WERI-Rb-1 (cell line): Measurements from ENCODE around the gene KRTAP16-1.
"Not testable (repeated sequence)": the region's sequence is repeated elsewhere in the genome, so short reads cannot be mapped to it uniquely, and the experiment has no call there.

Experiments used
- DNase-seq: peaks from one replicate; pipeline ENCODE4 v3.0.0-alpha.2; 2020
- H3K27ac ChIP-seq: fragments of 250-450 bp; sonication (Bioruptor Pico); 2 replicates; pipeline ENCODE4 v1.5.1; 2020; ENCODE audit warnings: mild to moderate bottlenecking, moderate library complexity
- H3K27me3 ChIP-seq: fragments of 250-450 bp; sonication (Bioruptor Pico); 2 replicates; pipeline ENCODE4 v1.5.1; 2021; ENCODE audit warnings: mild to moderate bottlenecking, low read depth, moderate library complexity; ENCODE audit not compliant: insufficient read depth, severe bottlenecking
- H3K36me3 ChIP-seq: fragments of 250-450 bp; sonication (Bioruptor Pico); 2 replicates; pipeline ENCODE4 v1.5.1; 2020; ENCODE audit warnings: mild to moderate bottlenecking, moderate library complexity
- H3K4me3 ChIP-seq: 2 replicates; pipeline ENCODE4 v1.5.1; 2011; ENCODE audit warnings: low read depth, mild to moderate bottlenecking, control low read depth, low read length
- H3K9me3 ChIP-seq: fragments of 250-450 bp; sonication (Bioruptor Pico); 2 replicates; pipeline ENCODE4 v1.5.1; 2021; ENCODE audit warnings: mild to moderate bottlenecking, moderate library complexity; ENCODE audit not compliant: severe bottlenecking
- TF ChIP-seq, protein P1 (sequence below): IDR thresholded peaks from 2 replicates; pipeline ENCODE4 v1.5.1; 2011; ENCODE audit warnings: low read depth, mild to moderate bottlenecking, control low read depth, inconsistent platforms, low read length

The KRTAP16-1 gene

GRCh38 chr17:41308918-41309359 lies at the start of gene KRTAP16-1:
Gene KRTAP16-1 (minus strand): TSS chr17:41309309. CDS start chr17:41309253, 56 bp downstream.
- H3K4me3 ChIP-seq, result no peak within 1 kb of the TSS
- no peak within 1 kb of the TSS for H3K27ac ChIP-seq

GRCh38 chr17:41354536-41354935 lies 45.4 kb upstream of the KRTAP16-1 start:
- Histone ChIP-seq H3K36me3 (no peaks in the 10 kb centered on the region), H3K27ac (no peak overlapping the region), H3K27me3 (peaks cover 77% of the 10 kb centered on the region), H3K4me3 (no peak overlapping the region), H3K9me3 (peaks cover 4% of the 10 kb centered on the region)
- DNase-seq, result no peak
- TF ChIP-seq, protein P1, sequence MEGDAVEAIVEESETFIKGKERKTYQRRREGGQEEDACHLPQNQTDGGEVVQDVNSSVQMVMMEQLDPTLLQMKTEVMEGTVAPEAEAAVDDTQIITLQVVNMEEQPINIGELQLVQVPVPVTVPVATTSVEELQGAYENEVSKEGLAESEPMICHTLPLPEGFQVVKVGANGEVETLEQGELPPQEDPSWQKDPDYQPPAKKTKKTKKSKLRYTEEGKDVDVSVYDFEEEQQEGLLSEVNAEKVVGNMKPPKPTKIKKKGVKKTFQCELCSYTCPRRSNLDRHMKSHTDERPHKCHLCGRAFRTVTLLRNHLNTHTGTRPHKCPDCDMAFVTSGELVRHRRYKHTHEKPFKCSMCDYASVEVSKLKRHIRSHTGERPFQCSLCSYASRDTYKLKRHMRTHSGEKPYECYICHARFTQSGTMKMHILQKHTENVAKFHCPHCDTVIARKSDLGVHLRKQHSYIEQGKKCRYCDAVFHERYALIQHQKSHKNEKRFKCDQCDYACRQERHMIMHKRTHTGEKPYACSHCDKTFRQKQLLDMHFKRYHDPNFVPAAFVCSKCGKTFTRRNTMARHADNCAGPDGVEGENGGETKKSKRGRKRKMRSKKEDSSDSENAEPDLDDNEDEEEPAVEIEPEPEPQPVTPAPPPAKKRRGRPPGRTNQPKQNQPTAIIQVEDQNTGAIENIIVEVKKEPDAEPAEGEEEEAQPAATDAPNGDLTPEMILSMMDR, result no peak

More at GRCh38 chr17:41308918-41309359, at the start of gene KRTAP16-1:
- no peak for DNase-seq
- H3K36me3 ChIP-seq, result no peaks in the 10 kb centered on the region
- TF ChIP-seq, protein P1, result no peak
- H3K27me3 ChIP-seq, result peaks cover 96% of the 10 kb centered on the region
- no peaks in the 10 kb centered on the region for H3K9me3 ChIP-seq

DNA sequence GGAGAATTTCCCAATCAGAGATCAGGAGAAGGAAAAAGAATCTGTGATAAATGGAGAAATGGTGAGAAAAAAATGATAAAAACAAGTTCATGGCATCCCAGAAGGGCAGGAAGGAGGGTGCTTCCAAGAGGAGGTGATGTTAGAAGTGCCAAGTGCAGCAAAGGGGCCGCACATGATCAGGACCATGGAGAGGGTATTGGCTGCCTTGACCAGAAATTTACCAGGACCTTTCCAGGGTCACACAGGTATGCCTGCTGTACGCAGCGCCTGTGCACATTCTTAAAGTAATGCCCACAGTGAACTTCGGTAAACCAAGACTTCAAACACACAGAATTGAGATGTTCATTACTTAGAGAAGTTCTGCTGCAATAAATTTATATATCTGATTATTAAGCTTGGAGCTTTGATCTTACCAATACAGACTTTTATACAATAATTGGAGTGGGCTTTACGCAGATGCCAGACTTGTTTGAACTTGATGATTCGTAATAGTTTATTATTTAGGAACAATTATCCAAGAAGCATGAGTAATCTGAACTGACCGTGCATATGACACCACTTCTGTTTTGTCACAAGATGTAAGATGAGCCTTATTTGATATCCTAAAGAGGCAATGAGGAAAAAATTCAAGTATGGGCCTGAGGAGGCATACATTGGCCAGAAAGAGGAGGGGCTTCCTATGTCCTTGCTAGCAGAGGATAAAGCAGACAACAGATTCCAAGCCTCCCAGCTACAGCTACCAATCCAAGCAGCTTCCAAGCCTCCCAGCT lies 43.7 kb upstream of the KRTAP16-1 start:
- Histone ChIP-seq H3K36me3 (no peaks in the 10 kb centered on the region), H3K27ac (no peak overlapping the region), H3K27me3 (peaks cover 84% of the 10 kb centered on the region), H3K9me3 (peaks cover 4% of the 10 kb centered on the region), H3K4me3 (no peak overlapping the region)
- DNase-seq, result no peak
- TF ChIP-seq, protein P1, result no peak

DNA sequence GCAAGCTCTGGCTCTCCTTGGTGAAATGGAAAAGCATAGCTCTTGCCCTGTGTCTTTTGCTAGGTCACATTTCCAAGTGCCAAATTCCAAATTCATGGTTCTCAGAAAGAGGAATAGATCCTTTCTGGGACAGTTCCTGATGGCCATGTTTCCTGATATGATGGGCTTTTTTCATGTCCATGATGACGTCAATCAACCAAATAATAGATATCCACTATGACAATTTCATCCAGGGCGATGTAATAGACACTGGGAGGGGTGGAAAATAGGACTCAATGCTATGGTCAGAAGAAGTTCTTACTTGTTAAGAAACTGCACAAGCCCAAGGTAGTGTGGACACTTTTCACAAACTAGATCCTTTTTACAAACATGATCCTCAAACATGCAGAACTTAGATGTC lies 42.1 kb upstream of the KRTAP16-1 start:
- Histone ChIP-seq H3K9me3 (peaks cover 8% of the 10 kb centered on the region), H3K27ac (no peak overlapping the region), H3K27me3 (peaks cover 93% of the 10 kb centered on the region), H3K4me3 (no peak overlapping the region), H3K36me3 (no peaks in the 10 kb centered on the region)
- TF ChIP-seq, protein P1, result no peak
- no peak for DNase-seq

- peaks cover 93% of the 10 kb centered on the region for H3K27me3 ChIP-seq
- H3K9me3 ChIP-seq, H3K36me3 ChIP-seq, H3K4me3 ChIP-seq, H3K27ac ChIP-seq, DNase-seq: not testable (repeated sequence)
Observed at GRCh38 chr17:41350381-41350878, 41.3 kb upstream of the KRTAP16-1 start, which contains the start of gene KRT33A. Gene KRT33A (minus strand): TSS chr17:41350828. CDS start chr17:41350767, 61 bp downstream.

DNA sequence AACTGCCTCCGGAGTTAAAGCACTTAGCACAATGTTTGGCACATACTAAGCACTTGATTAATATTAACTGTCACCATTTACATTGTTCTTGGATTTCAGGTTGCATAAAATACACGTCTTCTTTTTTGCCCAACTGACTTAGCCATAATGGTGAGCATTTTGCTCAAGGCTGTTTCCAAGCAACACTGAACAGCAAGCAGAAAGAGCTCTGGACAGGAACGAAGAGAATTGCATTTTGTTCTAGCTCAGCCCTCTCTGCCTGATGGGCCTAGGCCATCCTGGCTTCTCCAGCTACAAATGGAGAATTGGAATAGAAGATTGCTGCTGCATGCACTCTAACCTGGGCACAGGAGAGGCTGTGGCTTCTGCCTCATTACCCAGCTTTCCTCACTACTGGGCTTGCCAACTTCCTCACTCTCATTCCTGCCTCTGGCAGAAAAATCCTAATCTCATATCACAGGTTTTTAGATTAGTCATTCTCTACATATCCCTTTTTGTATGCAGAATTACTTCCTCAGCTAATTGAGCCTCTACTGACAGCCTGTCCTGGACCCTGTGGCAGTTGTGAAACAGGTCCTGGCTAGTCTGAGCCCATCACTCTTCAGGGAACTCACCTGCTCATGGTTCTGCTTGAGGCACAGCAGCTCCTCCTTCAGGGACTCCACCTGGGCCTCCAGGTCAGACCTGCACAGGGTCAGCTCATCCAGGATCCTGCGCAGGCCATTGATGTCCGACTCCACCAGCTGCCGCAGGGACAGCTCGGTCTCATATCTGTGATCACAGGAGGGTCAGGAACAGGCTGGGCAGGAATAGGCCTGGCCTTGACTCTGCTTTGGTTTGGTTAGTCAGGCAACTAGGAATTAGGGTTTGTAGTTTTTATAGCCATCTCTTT lies 39.0 kb upstream of the KRTAP16-1 start:
- DNase-seq, result no peak
- no peak overlapping the region for H3K4me3 ChIP-seq
- peaks cover 6% of the 10 kb centered on the region for H3K9me3 ChIP-seq
- peaks cover 95% of the 10 kb centered on the region for H3K27me3 ChIP-seq
- H3K27ac ChIP-seq, result no peak overlapping the region
- H3K36me3 ChIP-seq, result no peaks in the 10 kb centered on the region
- TF ChIP-seq, protein P1, result no peak

- not testable (repeated sequence) for H3K27ac ChIP-seq, DNase-seq, H3K4me3 ChIP-seq, H3K36me3 ChIP-seq
- Histone ChIP-seq H3K9me3 (peaks cover 16% of the 10 kb centered on the region), H3K27me3 (peaks cover 95% of the 10 kb centered on the region)
Observed at GRCh38 chr17:41346421-41346820, 37.3 kb upstream of the KRTAP16-1 start.
